HG02938 (cell line): ENCODE data around the gene ABCA6.
A peak's percentile ranks its signal among the peaks of the same experiment; 100 is the strongest.

ENCODE experiments used
- ATAC-seq: cut with Tn5 transposase; IDR thresholded peaks from one replicate; pipeline ENCODE4 v1.9.1; 2021; ENCODE audit warnings: mild to moderate bottlenecking, moderate library complexity; ENCODE audit not compliant: unreplicated experiment

ABCA6 gene

DNA sequence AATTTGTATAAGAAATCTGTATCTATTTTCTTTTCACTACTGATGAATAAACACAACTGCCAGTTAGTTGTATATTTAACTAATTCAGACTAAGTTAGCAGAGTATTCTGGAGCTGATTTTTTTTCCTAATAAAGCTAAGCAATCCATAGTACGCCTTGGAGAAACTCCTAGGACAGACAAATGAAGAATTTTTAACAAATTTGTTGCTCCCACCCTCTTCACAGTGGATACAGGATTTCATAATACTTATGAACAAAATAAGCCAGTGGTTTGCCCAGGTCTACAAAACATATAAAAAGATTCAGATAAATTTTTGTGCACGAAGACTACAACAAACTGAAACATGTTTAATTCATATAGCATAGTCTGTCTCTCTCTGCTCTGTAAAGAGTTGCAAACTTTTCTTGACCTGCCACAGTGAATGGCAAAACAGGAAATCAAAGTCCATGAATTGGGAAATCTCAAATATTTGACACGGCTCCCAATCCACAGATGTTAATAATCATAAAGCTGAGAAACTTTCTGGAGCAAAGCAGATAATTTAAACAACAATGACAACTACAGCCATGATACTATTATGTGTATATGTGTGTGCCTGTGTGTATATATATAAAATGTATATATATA, 594 bp upstream of the ABCA6 start:
- ATAC-seq = no peak

DNA sequence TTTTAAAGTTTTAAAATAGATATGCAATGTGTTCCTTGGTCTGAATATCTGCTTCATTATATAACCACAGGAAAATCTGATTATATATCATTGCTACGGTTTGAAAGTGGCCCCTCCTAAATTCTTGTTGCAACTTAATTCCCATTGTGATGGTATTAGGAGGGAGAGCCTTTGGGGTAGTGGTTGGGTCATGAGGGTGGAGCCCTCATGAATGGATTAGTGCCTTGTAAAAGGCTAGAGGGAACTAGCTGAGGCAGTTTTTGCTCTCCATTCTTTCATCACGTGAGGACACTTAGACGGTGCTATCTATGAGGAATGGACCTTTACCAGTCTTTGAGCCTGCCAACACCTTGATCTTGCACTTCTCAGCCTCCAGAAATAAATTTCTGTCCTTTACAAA, 7.6 kb downstream of the ABCA6 start:
- ATAC-seq = no peak

DNA sequence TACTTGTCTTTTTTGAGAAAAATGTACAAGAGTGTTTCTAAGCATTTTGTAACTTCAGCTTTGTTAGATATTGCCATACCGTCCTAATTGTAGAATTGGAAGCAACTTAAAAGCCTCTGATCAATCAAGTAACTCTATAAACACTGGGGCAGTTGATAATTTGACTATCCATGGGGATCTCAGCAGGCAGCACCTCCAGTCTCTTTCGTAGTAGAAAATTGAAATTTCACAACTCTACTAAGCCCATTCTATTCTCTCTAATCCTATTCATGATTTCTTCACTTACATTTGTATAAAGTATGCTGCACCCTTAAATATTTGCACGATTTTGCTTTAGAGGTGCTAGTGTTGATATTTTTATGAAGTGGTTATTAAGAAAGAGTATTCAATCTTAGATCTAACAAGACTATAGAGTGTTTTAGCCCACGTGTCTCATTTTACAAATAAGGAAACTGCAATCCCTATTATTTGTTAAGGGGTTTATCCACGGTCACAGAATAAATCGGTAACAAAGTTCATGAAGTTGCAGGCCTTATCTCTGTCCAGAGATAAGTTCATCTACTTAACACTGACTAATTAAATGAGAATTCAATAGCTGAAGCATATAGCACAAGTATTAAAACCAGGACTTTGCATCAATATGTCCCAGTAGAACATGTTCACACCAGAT, 10.9 kb downstream of the ABCA6 start:
- ATAC-seq = no peak

DNA sequence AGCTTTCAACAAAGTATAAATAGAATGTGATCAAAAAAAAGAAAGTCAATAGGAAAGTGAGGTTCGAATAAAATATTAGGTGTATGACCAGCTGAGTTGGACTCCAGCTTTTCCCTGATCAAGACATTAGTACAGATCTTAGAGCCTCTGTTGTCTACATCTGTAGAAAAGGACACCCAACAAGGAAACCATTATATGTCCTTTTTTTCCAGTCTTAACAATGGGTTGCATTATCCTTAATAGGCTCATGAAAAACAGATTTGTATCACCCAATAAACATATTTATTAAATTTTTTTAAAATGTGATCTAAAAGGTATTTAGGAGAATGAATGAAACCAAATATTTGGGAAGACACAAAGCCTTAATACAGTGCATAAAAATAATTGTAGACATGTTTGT, 18.1 kb downstream of the ABCA6 start:
- ATAC-seq = no peak

DNA sequence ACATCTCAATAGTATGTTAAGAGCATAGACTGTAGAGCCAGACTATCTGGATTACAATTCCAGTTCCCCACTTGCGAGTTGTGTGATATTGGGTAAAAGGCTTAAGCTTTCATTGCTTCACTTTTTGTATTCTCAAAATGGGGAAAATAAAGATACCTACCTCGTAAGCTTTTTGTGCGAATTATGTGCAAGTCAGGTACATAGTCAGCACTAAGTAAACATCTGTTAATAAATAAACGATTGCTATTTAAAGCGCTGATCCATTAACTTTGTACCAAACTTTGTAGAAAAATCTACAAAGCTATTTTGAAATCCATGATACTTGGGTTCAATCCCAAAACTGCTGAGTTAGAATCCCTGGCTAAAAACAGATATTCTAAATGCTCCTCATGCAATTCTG, 19.6 kb downstream of the ABCA6 start:
- ATAC-seq = no peak

DNA sequence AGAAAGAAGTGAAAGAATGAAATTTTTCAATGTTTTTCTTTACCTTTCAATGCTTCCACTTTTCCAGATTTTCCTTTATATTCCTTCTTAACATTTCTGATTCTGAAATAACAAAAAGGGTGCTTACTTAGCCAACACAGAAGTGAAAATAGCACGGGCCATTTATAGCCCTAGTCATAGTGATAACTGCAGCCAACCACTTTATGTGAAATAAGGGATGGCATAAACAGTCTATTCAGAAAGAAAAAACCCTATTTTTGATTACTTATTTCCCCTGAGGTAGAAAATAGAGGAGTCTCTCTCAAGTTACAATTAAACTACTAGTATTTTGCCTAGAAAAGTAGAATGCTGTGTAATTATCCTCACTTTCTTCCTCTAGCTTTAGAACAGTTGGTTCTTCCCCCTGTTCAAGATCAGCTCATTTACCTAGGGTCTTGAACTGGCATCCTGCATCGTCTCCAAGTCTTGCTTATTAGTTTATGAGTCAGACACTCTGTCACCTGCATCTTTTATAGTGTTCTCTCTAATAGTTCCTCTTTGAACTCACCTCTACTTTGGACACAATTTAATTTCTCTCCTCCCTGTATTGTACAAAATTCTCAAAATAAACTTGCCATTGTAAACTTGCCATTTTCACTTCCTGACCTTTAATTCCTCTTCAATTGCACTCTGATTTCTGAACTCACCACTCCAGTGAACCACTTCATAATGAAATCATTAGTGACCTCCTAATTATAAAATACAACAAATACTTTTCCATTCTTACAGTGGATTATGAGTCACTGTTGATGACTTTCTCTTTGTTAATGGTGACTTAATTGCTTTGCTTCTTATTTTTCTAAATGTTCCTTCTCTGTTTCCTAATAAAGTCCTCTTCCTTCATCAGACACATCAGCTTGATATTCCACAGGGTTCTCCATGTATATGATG, 23.6 kb downstream of the ABCA6 start:
- ATAC-seq = peak; percentile 51

DNA sequence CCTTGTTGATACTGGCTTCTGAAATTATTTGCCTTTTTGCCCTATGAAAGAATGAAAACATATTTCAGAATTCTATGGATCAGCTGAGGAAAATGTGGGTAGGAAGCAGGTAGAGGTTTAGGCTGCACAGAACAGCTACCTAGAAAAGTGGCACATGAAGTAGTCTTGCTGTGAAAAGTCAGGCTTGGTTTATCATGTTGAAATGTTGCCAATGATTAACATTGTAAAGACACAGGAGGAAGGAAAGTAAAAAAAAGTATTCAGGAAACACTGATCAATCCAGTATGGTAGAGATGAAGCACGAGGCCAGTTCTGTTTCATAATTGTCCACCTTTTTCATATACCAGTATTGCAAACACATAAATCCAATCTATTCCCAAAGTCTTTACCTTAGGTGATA, 29.9 kb downstream of the ABCA6 start:
- ATAC-seq = no peak

DNA sequence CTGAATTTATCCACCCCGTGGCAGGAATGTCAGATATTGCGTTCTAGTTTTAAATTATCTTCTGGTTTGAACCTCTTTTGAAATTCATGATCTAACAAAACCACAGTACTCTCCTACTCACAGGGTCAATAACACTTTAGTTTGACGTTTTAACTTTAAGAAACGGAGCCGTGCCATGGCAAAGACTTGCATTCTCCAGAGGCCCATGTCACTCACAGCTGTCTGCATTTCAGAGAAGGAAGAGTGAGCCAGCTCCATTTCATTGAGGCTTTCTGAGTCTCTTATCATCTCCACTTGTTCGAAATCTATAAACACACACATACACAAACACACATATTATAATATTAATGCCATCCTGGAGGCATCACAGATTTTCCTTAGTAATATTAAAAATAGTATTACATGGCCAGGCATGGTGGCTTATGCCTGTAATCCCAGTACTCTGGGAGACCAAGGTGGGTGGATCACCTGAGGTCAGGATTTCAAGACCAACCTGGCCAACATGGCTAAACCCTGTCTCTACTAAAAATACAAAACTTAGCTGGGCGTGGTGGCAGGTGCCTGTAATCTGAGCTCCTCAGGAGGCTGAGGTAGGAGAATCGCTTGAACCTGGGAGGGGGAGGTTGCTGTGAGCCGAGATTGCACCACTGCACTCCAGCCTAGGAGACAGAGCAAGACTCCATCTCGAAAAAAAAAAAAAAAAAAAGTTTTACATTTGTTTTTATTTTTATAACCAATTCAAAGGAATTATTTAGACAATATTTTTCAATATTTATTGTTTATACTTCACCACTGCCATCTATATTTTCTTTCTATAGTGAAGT, 35.6 kb downstream of the ABCA6 start:
- no peak for ATAC-seq

DNA sequence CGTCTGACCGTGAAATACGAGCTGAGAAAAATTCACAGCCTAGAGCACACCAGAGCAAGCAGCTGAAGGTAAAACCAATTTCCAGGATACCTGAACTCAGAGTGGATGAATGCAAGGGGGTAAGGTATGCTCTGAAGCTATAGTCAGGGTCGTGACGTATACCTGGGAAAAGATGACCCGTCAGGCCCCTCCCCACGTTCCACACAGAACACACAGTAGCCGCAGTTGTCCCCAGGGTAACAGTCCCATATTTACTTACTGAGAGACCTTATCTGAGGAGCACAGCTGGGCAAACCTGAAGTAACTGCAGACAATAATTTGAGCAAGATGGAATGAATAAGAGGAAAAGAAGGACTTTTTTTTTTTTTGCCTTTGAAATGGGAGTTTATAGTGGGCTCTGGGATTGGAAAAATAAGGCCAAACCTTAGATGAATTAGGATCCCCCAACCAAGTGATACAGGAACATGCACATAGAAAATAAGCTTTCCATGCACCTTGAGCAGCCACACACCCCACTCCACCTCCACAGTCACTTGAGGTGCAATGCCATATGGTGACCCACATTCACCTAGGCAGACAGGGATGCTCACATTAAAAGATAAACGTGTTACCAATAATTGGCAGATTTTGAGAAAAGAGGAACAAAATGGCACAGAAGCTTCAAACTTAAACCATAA, 38.0 kb downstream of the ABCA6 start:
- ATAC-seq = no peak

DNA sequence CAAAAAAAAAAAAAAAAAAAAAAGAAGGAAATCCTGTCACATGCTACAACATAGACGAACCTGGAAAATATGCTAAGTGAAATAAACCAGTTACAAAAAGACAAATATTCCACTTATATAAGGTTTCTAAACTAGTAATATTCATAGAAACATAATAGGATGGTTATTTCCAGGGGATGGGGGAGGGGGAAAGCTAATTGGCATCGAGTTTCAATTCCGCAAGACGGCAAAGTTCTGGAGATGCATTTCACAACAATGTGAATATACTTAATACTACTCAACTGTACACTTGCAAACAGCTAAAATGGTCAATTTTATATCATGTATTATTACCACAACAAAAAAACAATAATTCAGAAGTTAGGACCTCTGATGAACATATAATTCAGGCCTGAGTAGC, 43.1 kb downstream of the ABCA6 start:
- no peak for ATAC-seq

DNA sequence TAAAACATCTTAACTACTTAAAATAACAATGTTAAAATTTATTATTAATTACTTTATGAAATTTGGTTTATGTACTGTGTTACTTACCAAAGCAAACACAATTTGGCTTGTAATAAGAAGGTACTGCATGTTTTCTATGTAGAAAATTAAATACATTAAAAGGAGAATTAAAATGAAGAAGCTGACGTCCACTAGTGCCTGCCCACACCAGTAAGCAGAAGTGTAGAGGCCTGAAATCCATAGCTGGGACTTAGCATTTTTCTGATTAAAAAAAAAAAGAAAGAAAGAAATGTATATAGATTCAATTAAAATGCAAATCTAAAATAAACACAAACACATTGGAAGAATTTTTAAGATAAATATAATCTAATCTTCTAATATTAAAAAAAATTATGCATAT, 45.2 kb downstream of the ABCA6 start:
- ATAC-seq = no peak

DNA sequence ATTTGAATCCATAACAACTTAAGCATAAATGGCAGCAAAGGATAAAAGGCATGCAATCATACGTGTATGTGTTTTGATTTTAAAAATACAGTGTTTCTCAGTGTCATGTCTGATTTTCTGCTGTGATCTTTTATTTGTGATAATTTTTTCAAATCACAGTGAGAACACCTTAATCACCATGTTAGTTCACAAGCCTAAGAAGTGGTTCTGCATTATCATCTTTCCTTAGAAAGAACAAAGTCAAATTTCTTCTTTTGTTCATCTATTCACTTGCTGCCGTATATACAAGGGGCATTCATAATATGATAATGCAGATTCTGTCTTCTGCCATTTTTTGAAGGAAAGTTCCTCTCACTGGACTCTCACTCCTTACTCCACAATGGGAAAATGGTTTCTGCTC, 47.7 kb downstream of the ABCA6 start:
- no peak for ATAC-seq

DNA sequence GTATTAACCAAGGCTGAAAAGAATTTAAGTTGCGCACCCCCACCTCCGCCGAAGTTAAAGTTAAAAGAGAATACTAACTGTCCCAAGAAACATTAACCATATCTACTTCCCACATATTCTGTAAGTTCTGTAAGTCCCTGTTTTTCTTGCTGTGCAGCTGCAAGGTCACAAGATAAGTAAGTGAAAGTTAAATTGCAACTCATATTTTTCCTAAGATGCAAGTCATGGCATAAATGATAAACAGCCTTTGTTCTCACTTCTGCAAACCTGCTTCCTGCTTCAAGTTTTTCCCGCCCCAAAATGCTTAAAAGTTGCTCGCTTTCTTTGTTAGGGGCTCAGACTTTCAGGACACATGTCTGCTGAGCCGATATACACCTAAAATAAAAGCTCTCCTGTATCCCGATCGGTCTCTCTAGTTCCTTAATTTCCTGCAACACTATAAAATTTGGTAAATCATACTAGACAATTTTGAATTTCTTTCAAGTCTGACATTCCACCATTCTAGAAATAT, 48.4 kb downstream of the ABCA6 start:
- no peak for ATAC-seq

DNA sequence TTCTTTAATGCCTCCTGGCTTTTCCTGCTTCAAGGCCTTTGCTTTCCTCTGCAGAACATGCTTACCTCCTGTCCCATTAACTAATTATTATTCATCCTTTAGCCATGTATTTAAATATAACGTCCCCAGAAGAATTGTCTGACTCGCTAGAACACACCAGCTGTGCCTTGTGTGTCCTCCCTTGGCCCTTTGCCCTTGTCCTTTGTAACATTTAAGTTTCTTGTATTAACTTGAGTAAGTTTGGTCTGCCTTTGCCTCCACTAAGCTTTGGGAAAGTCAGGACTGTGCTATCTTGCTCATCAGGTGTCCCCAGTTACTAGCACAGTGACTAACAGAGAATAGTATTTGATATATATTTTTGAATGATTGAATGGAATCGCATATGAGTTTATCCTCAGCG, 51.3 kb downstream of the ABCA6 start:
- no peak for ATAC-seq

DNA sequence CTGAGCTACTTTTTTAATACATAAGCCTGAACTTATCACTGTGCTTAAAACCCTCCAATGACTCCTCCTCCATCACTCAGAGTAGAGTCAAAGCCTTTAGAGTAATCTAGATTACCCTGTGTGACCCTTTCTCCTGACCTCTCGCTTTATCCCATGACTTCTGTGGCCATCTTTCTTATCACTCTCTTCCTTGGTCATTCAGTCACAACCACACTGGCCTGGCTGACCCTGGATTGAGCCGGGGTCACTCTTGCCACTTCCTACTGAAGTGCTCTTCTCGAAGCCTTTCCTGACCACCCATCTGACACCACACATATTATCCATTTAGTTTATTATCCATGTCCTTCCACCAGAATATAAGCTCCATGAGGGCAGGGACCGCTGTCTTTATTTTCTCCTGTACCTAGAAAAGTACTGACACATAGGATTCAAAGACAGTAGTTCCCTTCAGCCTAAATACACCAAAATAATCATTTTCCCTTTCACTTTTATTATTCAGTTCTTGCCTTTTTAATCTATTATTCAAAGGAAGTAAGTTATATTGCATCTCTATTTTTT, 53.0 kb downstream of the ABCA6 start:
- no peak for ATAC-seq

DNA sequence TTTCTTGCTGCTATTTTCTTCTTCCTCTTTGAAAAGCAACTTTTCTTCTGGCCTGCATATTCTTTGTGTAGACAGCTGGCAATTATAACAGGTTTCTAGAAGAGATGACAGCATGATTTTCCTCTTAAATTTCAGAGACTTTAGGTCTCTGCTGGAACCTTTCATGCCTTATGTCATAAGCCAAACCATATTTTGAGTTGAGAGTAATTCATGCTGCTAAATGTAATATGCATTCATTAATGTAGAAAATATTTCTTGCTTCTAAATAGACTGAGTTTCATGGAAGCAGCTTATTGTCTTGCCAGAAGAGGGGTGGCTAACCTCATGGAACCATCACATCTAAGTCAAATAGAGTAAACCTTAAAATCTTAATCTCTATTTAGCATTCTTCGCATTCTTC, 55.1 kb downstream of the ABCA6 start:
- no peak for ATAC-seq

DNA sequence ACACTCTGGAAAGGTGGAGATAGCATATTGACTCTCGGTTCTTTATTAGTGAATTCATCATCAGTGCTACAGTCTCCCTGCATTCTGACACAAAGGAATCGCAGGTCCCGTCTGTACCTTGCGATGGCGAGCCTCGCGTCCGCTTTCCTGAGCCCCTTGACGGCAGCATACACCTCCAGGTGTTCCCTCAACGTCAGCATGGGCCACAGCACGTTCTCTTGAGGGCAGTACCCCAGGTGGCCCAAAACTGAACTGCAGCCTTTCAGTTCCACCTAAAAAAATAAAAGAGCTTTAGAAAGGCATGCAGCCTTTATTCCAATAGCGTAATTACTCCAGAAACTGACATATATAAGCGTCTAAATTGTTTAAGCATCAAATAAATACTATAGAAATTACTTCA, 56.8 kb downstream of the ABCA6 start:
- ATAC-seq = no peak

DNA sequence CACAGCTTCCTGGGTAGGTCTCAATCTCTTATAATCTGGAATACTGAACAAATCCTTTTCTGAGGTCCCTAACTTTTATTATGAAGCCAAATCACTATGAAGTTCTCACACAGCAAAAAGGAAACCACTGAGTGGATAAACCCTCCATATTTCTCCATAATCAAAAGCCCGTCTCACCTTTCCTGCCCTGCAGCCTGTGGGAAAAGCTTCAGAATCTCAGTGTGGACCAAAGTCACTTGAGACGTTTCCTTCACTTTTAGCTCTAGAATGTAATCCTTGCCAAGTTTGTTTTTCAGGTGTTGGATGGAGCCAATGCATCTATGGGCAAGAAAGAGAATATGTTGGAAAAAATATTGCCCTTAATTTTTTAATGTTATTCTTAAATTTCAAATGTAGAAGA, 59.0 kb downstream of the ABCA6 start:
- ATAC-seq = no peak

DNA sequence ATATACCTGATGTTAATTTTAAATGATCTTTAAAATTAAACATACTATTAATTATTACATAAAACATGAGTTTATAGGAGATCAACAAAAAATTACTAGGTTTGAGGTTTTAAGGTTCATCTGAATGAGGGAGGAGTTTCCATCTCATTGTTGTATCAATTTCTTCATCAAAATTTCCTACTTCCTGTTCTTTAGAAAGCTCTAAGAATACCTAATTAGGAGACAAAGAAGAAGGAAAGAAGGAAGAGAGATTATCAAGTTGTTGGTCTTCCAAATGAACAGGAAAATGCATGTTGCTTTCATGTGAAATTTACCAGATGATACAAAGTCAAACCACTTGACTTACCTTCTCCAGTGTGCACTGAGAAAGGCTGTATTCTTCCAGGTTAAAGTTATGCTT, 62.8 kb downstream of the ABCA6 start:
- no peak for ATAC-seq

DNA sequence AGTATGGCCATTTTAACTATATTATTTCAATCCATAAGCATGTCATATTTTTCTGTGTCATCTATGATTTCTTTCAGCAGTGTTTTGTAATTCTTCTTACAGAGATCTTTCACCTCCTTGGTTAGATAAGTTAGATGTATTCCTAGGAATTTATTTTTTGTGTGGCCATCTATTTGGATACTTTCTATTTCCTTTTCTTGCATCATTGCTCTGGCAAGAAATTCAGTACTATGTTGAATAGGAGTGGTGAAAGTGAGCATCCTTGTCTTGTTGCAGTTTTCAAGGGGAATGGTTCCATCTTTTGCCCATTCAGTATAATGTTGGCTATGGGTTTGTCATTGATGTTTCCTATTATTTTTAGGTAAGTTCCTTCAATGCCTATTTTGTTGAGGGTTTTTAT, 65.9 kb downstream of the ABCA6 start:
- no peak for ATAC-seq
